Activated T-helper 2 cell treated with anti-CD3 and anti-CD28 coated beads, Interferon-gamma antibody, Interleukin-2, Interleukin-4, amounts not matched to agents 10 μg/mL and 5 μg/mL and 100 μg/mL, durations not matched to agents 14 hours and 24 hours and 36 hours (primary cell): ENCODE measurements around the gene FBXL13. TPM values are rescaled to one million over a fixed set of nuclear protein-coding genes. Genes with fewer than 3 reads are reported as not detected.
"Not testable (repeated sequence)": the region's sequence is repeated elsewhere in the genome, so short reads cannot be mapped to it uniquely, and the experiment has no call there.

ENCODE experiments used
- DNase-seq: peaks from one replicate; pipeline ENCODE4 v3.0.0; 2021; ENCODE audit warnings: low spot score
- H3K27ac Mint-ChIP-seq: one replicate; pipeline ENCODE4 v1.8.0; 2021; ENCODE audit warnings: mixed read lengths
- H3K27me3 Mint-ChIP-seq: one replicate; pipeline ENCODE4 v1.8.0; 2021; ENCODE audit warnings: low read depth, mixed read lengths
- H3K36me3 Mint-ChIP-seq: one replicate; pipeline ENCODE4 v1.8.0; 2021; ENCODE audit warnings: low read depth, mixed read lengths
- H3K4me1 Mint-ChIP-seq: one replicate; pipeline ENCODE4 v1.8.0; 2021; ENCODE audit warnings: low read depth, mixed read lengths
- H3K4me3 Mint-ChIP-seq: one replicate; pipeline ENCODE4 v1.8.0; 2021; ENCODE audit warnings: low read depth, mild to moderate bottlenecking, moderate library complexity, mixed read lengths
- H3K9me3 Mint-ChIP-seq: one replicate; pipeline ENCODE4 v1.8.0; 2021; ENCODE audit warnings: mixed read lengths
- intact Hi-C: fragments of 100-400 bp; cut with micrococcal nuclease; formaldehyde crosslinking; loops from one replicate; pipeline ENCODE4 v1.15.1; 2023
- total RNA-seq: library from RNA; stranded (reverse); gene quantifications from 2 replicates; pipeline ENCODE4 v1.2.3, GENCODE V29; 2022

The FBXL13 gene
- total RNA-seq, 1 donor from 2014 or later: 0.41 TPM

DNA sequence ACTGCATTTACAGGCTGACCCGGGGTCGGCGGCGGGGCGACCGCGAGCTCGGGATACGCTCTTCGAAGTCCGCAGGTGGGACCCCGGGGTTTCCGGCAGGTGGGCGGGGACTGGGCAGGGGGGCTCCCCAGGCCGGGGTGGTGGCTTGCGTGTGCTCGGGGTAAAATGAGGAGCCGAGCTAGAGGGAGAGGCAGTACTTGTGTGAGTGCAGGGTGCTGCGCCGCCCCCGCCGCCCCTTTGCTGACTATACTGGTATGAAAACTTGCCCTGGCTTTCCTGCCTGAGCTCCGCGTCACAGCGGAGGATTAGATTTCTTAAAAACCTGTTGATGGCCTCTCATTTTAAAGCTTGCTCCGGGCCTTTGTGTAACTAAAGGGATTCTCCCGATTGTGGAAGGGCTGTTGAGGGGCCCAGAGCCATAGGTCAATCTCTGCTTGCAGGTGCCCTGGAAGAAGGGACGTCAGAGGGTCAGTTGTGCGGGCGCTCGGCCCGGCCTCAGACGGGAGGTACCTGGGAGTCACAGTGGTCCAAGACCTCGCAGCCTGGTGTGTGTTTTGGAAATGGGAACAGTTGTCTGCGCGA lies 832 bp upstream of the FBXL13 start:
- H3K27me3 Mint-ChIP-seq: peaks cover 2% of the 10 kb centered on the region

DNA sequence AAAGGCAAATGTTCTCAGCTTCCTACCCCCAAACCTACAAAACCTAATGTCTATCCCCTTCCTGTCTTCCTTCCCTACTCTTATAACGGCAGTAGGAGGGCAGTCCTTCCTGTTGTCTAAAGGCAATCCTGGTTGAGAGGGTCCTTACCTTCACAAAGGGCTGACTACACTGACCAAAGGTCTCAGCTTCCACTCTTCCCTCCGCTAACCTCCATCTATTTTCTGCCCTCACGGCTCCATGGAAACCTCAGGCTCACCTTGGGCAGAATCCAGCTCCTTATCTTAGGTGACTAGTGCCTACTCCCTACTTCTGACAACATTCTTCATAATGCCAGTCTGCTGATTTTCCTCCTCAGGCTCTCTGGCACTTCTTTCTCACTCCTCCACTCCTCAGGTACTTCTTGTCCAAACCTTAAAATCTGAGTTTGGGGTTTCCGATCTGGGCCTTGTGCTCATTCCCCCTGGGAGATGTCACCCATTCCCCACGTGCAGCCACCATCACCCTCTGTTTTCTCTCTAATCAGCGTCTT lies 542 bp downstream of the FBXL13 start:
- Mint-ChIP-seq H3K27ac (peak overlapping the region; percentile 83), H3K9me3 (no peaks in the 10 kb centered on the region), H3K4me3 (peak overlapping the region; percentile 90), H3K36me3 (peaks cover 20% of the 10 kb centered on the region), H3K4me1 (peaks cover 26% of the 10 kb centered on the region), H3K27me3 (peaks cover 2% of the 10 kb centered on the region)
- intact Hi-C loops: loop anchor here (2.0 to 10.0 kb wide), 3 partner anchors 199 to 271 kb away; partner anchors contain the start of gene DNAJC2
- DNase-seq: no peak

More for the DNA sequence above, 832 bp upstream of the FBXL13 start:
- Mint-ChIP-seq H3K36me3 (peaks cover 27% of the 10 kb centered on the region), H3K27ac (peak overlapping the region; percentile 90), H3K4me1 (peaks cover 26% of the 10 kb centered on the region), H3K4me3 (peak overlapping the region; percentile 93), H3K9me3 (no peaks in the 10 kb centered on the region)
- peak; percentile 57 for DNase-seq
- intact Hi-C loops: loop anchor here (1.0 to 10.0 kb wide), 4 partner anchors 74 to 269 kb away; partner anchors contain the start of genes DNAJC2 and NAPEPLD

DNA sequence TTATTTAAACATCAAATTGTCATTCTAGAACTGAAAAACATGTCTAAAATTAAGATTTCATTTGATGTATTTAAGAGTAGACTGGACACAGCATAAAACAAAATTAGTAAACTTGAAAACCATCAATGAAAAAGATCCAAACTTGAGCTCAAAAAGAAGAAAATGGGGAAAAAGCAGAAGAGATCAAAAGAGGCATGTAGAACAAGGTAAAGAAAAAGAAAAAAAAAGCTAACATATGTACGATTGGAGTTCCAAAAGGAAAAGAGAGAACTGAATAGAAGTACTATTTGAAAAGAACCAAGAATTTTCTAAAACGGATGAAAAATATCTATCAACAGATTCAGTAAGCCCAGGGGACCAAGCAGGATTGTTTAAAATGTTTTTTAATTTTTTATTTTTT lies 3.6 kb downstream of the FBXL13 start:
- H3K27me3 Mint-ChIP-seq: peaks cover 8% of the 10 kb centered on the region
- no peak for DNase-seq
- intact Hi-C loops: loop anchor here (10.0 kb wide), 2 partner anchors 196 to 214 kb away; no protein-coding TSS in a partner anchor
- peaks cover 7% of the 10 kb centered on the region for H3K36me3 Mint-ChIP-seq
- no peaks in the 10 kb centered on the region for H3K9me3 Mint-ChIP-seq
- no peak overlapping the region for H3K4me3 Mint-ChIP-seq
- H3K4me1 Mint-ChIP-seq: peaks cover 18% of the 10 kb centered on the region
- no peak overlapping the region for H3K27ac Mint-ChIP-seq

DNA sequence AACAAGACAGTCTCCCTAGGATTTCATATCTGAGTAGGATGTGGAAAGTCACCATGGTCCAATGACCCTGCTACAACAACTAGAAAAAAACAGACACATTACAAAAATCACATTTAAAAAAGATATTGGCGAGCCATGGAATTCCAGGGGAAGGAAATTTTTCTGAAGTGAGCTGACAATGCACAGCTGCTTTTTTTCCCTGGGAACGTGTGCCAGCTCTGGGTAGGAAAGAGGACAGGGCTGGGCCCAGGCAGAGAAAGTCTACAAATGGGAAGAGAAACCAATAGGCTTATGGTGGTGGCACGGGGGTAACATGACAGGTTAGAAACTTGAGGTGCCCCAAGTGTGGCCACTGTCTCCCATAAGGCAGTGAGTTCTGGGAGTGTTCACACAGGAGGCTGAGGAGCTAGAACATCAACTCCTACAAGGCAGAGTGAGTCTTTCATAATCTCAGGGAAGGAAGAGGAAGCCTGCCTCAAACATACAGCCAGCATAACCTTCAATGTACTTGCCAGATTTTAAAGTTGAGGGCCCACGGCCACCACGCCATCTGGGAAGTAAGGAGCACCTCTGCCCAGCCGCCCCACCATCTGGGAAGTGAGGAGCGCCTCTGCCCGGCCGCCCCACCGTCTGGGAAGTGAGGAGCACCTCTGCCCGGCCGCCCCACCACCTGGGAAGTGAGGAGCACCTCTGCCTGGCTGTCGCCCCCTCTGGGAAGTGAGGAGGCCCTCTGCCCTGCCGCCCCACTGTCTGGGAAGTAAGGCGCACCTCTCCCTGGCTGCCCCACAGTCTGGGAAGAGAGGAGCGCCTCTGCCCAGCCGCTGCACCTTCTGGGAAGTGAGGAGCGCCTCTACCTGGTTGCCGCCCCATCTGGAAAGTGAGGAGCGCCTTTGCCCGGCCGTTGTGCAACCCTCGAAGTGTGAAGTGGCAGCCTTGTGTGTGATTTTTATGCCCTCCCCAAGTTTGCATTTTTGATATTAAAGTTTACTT lies 5.9 kb downstream of the FBXL13 start:
- no peak overlapping the region for H3K27ac Mint-ChIP-seq
- H3K27me3 Mint-ChIP-seq: peaks cover 13% of the 10 kb centered on the region
- H3K36me3 Mint-ChIP-seq: no peaks in the 10 kb centered on the region
- no peak for DNase-seq
- H3K9me3 Mint-ChIP-seq: no peaks in the 10 kb centered on the region
- H3K4me3 Mint-ChIP-seq: no peak overlapping the region
- H3K4me1 Mint-ChIP-seq: peaks cover 3% of the 10 kb centered on the region
- intact Hi-C loops: no loop called here

DNA sequence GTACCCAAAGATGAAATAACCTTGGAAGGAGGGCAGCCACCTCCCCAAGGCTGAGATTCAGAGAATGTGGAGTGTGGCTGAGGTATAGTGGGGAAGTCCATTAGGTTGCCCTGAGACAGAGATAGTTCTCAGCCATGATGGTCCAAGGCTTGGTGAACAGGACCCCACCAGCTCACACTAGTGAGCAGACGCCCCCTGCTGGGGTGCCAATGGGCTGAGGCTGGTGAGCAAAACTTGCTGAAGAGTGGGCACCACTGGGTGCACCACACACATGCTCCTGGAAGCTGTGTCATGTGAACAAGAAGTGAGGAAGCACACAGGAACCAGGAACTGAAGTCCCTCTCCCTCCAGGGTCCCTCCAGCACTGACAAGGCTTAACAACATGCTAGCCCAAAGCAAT lies 8.9 kb downstream of the FBXL13 start:
- Mint-ChIP-seq H3K4me3 (no peak overlapping the region), H3K27ac (no peak overlapping the region), H3K9me3 (no peaks in the 10 kb centered on the region), H3K36me3 (no peaks in the 10 kb centered on the region), H3K27me3 (peaks cover 19% of the 10 kb centered on the region), H3K4me1 (no peaks in the 10 kb centered on the region)
- intact Hi-C loops: no loop called here
- peak; percentile 18 for DNase-seq

DNA sequence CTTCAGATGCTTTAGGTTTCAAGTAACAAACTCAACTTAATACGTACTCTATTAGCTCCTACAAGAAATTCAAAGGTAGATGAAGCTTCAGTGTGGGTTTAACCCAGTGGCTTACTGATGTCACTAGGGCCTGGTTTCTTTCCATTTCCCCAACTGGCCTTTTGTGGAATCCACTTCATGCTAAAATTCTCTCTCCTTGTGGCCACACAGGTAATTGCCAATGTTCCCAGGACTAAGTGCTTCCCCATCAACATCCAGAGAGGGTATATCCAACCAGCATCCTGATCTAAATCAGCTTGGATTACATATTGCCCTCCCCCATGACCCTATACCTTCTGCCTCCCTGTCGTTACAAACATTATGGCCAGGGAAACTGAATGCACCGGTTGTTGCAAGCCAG lies 10.7 kb downstream of the FBXL13 start:
- no peaks in the 10 kb centered on the region for H3K4me1 Mint-ChIP-seq
- no peak overlapping the region for H3K27ac Mint-ChIP-seq
- peaks cover 19% of the 10 kb centered on the region for H3K27me3 Mint-ChIP-seq
- no peak for DNase-seq
- no peaks in the 10 kb centered on the region for H3K36me3 Mint-ChIP-seq
- no peak overlapping the region for H3K4me3 Mint-ChIP-seq
- no peaks in the 10 kb centered on the region for H3K9me3 Mint-ChIP-seq
- intact Hi-C loops: loop anchor here (5.0 kb wide), 1 partner anchor 302 kb away; no protein-coding TSS in a partner anchor

DNA sequence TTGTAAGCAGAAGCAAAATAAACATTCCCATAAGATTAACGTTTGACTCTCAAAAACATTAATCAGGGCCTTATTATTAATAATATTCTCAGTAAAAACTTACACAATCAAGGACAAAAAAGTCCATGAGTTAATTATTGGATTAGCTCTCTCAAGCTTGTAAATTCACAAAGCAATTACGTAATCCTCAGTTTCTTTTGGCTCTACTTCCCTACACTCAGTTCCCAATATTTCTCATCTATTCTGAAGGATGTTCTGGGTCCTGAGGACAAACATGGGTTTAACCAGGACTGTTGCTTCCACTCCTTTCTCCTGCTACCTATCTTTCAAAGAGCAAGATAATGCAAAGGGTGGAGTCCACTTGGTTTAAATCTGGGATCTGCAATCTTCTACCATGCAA lies 15.1 kb downstream of the FBXL13 start:
- Mint-ChIP-seq H3K27ac (no peak overlapping the region), H3K36me3 (no peaks in the 10 kb centered on the region), H3K27me3 (peaks cover 6% of the 10 kb centered on the region), H3K4me1 (no peaks in the 10 kb centered on the region), H3K4me3 (no peak overlapping the region), H3K9me3 (no peaks in the 10 kb centered on the region)
- intact Hi-C loops: no loop called here
- DNase-seq: no peak

DNA sequence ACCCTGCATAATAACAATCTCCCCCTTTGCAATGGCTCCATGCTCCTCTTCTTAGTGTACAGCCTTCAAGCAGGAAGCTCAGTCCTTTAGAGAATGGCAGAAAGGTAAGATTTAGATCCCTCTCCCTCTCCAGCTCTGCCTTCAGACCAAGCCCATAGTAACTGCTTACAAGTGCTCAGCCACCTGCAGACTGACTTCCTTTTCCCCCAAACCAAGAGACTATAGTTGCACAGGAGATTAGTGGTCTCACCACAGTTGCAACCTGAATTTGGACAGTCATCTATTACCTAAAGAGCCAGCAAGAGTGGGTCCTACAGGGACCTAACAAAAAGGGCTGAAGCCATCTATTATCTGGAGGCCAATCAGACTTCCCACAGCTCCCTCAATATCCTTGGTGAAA lies 16.5 kb downstream of the FBXL13 start:
- Mint-ChIP-seq H3K36me3 (no peaks in the 10 kb centered on the region), H3K4me3 (no peak overlapping the region), H3K9me3 (no peaks in the 10 kb centered on the region), H3K27ac (no peak overlapping the region), H3K4me1 (no peaks in the 10 kb centered on the region), H3K27me3 (peaks cover 6% of the 10 kb centered on the region)
- intact Hi-C loops: no loop called here
- no peak for DNase-seq

DNA sequence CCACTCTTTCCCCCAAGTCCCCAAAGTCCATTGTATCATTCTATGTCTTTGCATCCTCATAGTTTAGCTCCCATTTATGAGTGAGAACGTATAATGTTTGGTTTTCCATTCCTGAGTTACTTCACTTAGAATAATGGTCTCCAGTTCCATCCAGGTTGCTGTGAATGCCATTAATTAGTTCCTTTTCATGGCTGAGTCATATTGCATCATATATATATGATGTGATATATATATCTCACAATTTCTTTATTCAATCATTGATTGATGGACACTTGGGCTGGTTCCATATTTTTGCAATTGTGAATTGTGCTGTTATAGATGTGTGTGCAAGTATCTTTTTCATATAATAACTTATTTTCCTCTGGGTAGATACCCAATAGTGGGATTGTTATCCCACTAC lies 18.6 kb downstream of the FBXL13 start:
- H3K27ac Mint-ChIP-seq, H3K4me1 Mint-ChIP-seq, H3K36me3 Mint-ChIP-seq, H3K27me3 Mint-ChIP-seq, H3K9me3 Mint-ChIP-seq, DNase-seq, H3K4me3 Mint-ChIP-seq, intact Hi-C loops: not testable (repeated sequence)

DNA sequence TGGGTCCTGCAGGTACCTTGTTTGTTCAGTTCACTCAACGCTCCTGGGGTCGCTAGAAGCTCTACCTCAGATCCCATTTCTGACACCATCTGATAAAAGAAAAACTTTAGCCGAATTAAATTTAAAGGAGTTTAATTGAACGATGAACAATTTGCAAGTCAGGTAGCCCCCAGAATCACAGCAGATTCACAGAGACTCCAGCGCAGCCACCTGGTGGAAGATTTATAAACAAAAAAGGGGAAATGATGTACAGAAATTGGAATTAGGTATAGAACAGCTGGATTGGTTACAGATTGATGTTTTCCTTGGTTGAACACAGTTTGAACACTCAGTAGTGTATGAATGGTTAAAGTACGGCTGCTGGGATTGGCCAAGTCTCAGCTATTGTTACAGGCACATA lies 23.1 kb downstream of the FBXL13 start:
- Mint-ChIP-seq H3K4me3 (no peak overlapping the region), H3K27ac (no peak overlapping the region), H3K27me3 (no peaks in the 10 kb centered on the region), H3K36me3 (no peaks in the 10 kb centered on the region), H3K4me1 (no peaks in the 10 kb centered on the region), H3K9me3 (peaks cover 20% of the 10 kb centered on the region)
- intact Hi-C loops: no loop called here
- DNase-seq: no peak

DNA sequence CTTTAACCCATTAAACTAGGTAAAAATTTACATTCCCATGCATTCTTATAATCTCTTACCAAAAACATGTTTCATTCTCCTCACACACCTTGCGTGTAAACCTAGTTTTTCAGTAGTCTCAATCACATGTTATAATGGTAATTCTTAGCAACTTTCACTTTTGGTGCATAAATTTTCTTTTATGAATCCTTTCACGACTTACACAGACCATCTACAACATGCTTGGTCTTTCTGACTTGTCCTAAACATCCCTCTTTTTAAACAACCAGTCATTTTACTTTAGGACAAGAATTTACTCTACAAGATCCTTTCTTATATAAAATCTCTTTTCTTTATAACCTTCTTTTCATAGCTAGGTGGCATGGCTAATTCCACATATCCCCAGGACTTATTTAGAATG lies 25.8 kb downstream of the FBXL13 start:
- Mint-ChIP-seq H3K36me3 (no peaks in the 10 kb centered on the region), H3K4me3 (no peak overlapping the region), H3K27me3 (no peaks in the 10 kb centered on the region), H3K4me1 (no peaks in the 10 kb centered on the region), H3K9me3 (peaks cover 20% of the 10 kb centered on the region), H3K27ac (no peak overlapping the region)
- intact Hi-C loops: no loop called here
- DNase-seq: no peak

DNA sequence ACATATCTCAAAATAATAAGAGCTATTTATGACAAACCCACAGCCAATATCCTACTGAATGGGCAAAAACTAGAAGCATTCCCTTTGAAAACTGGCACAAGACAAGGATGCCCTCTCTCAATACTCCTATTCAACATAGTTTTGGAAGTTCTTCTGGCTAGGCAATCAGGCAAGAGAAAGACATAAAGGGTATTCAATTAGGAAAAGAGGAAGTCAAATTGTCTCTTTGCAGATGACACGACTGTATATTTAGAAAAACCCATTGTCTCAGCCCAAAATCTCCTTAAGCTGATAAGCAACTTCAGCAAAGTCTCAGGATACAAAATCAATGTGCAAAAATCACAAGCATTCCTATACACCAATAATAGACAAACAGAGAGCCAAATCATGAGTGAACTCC lies 32.8 kb downstream of the FBXL13 start:
- intact Hi-C loops, H3K9me3 Mint-ChIP-seq: not testable (repeated sequence)

More for the DNA sequence above, 32.8 kb downstream of the FBXL13 start:
- H3K27me3 Mint-ChIP-seq, DNase-seq, H3K27ac Mint-ChIP-seq, H3K4me3 Mint-ChIP-seq, H3K36me3 Mint-ChIP-seq, H3K4me1 Mint-ChIP-seq: not testable (repeated sequence)
